T-helper 1 cell (primary cell): ENCODE measurements around the gene LPAR5.
A peak's percentile ranks its signal among the peaks of the same experiment; 100 is the strongest.

Source experiments
- DNase-seq, 5 donors: peaks; one replicate each; pipeline ENCODE4 v3.0.0-alpha.2; 2012 to 2020
- total RNA-seq, 4 donors: gene quantifications; one replicate each; lab custom pipeline; 2026; lab: John Stamatoyannopoulos, UW

LPAR5 gene
- 5.0 to 6.2 (median 5.7) reads per million in 4 donors for total RNA-seq

DNA sequence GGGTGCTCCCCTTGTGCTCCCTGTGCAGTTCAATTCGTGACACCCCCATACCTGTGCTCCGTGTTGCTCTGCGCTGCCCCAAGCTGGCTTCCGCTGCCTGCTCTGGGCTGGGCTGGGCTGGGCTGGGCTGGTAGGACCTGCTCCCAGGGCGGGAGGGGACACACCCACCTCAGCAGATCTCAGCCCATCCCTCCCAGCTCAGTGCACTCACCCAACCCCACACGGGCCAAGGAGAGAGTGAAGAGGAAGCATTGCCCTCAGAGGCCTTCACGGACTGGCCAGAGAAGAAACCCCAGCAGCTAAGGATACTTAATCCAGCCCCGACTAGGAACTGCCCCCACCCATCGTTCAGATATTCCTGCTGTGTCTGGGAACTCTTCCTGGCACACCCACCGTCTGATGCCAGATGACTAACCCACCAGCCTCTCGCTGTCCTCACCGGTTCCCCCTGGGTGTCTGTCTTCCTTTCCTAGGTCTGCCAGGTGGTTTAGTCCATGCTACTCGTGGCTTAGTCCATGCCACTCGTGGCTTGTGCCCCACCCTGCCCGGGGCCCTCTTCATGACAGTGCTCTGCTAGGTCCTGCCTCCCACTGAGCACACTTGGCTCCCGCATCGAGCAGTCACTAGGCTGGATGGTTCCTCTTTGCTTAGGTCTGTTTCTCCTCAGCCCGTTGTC, at the start of gene LPAR5:
TSS of gene LPAR5 (minus strand) at position 104 of the 676 bp plus-strand sequence. CDS start 14,711 bp downstream, outside the sequence.
- DNase-seq = peak in 2 of 5 donors; percentile 16 to 45

GRCh38 chr12:6684609-6685008, 48.9 kb upstream of the LPAR5 start:
- peak in 3 of 5 donors; percentile 15 to 64 (median 35) for DNase-seq

DNA sequence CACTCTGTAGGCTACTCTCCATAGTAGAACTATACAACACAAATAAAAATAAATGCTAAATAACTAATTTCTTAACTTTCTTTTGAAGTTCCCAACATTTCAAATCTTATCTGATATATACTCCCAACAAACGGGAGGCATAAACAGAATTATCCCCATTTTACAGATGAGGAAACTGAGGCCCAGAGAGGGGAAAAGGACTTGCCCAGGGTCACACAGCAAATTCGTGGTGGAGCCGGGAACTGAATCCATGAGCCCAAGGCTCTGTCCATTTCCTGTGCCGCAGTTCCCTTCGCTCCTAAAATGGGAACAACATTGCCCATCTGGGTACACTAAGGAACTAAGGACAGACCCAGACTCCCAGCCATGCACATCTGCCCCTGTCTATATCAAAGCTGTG, 41.2 kb upstream of the LPAR5 start:
- DNase-seq = no peak

GRCh38 chr12:6672143-6672542, 36.4 kb upstream of the LPAR5 start:
- DNase-seq = no peak

DNA sequence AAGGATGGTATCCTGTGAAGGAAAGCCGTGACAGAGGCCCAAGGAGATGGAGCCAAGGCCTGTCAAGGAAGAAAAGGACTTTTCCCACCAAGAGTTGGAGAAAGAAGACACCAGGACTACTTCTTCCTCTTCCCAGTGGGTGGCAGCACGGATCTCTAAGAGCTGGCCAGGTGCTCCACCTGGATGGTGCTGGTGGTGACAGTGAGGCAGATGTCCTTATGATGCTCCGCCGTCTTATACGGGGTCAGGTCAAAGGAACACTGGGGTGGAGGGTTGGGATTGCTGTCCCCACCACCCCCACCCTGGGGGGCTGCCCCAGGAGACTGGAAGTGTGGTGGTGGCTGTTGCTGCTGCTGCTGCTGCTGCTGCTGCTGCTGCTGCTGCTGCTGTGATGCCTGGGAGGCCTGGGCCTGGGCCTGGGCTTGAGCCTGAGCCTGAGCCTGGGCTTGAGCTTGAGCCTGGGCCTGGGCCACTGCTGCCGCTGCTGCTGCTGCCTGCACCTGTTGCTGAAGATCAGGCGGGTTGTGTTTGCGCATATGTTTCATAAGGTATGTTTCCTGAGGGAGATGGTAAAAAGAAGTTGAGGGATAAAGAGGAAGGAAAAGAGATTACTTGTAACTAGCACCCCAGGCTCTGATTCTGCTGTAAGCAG, 31.9 kb upstream of the LPAR5 start:
- no peak for DNase-seq

- no peak for DNase-seq
These were observed 30.5 kb upstream of the LPAR5 start for GRCh38 chr12:6666211-6666610.

GRCh38 chr12:6664902-6665301, 29.1 kb upstream of the LPAR5 start:
- no peak for DNase-seq

- peak; percentile 90 to 100 (median 95) for DNase-seq
These were observed 27.4 kb upstream of the LPAR5 start, which contains the start of gene ING4 for GRCh38 chr12:6662906-6663742. Gene ING4, minus strand, starts transcription at chr12:6663119. Its CDS starts 18 bp downstream, at chr12:6663101.

DNA sequence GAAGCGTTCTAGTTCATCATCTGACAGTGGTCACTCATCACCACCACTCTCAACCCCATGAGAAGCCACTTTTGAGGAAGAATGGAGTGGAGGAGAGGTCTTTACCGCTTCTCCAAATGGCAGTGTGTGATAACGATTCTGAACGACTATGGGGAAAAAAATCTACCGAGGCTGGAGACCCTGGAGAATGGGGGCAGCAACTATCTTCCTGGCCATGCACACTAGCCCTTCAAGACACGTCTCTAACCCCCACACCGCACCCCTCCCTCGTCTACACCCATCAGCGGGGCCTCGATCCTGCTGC, 26.8 kb upstream of the LPAR5 start:
- DNase-seq = no peak

- no peak for DNase-seq
These were observed 18.2 kb upstream of the LPAR5 start for GRCh38 chr12:6653987-6654386.

- no peak for DNase-seq
These were observed 17.6 kb upstream of the LPAR5 start for GRCh38 chr12:6653342-6653741.

GRCh38 chr12:6652391-6652790, 16.6 kb upstream of the LPAR5 start:
- no peak for DNase-seq

GRCh38 chr12:6650832-6651231, 15.1 kb upstream of the LPAR5 start:
- no peak for DNase-seq

- DNase-seq = peak in 2 of 5 donors; percentile 22 to 37
These were observed 11.4 kb upstream of the LPAR5 start, which contains the start of gene ACRBP for GRCh38 chr12:6647083-6647604. Gene ACRBP, minus strand, starts transcription at chr12:6647432. Its CDS starts 66 bp downstream, at chr12:6647366.

DNA sequence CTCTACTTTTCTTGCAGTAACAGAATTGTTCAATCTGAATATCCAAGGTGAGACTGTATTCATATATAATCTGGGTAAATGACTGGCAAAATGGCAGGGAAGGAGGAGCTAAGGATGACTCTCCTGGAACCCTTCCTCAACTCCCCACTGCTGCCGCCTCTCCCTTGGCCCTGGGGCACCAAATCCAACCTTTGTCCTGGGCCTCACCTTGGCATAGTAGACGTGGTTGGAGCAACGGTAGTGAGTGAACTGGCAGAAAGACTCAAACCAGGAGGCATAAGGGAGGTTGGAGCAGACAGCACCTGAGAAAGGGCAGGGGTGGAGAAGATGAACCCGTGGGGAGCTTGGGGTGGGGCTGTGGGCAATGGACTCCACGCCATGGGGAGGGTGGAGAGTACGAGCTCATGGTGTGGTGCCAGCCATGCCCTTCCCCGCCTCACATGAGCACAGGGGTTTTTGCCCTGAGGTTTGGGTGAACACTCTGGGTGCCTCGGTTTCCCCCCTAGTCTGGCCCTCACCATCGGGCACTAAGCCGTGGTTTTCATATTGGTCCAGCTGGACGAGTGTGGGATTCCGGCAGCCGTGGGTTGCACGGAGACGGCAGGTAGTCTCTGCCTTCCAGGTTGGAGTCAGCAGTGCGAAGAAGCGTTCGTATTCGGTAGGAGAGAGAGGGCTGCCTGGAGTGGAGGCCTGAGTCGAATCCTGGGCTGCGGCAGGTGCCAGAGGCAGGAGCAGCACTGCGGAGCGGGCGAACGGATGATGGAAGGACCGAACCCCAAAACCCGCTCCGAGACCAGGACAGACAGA, 10.7 kb upstream of the LPAR5 start:
- no peak for DNase-seq

DNA sequence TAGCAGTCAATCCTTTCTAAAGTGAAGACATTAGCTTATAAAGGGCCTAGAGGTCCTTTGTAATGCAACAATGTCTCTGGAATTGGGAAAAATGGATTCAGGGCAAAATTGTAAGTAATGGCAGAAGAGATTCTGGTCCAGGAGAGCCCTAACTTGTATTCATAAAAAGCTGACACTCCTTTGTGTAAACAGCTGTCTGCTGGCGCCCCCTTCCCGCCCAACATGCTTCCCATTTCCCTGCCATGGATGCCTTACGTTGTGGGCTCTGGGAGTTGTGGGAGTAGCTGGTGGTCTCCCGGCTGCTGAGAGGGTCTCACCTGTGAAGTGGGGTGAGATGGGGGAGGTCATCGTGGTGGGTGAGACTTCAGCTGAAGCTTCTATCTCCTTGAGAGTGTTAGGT, 9.1 kb upstream of the LPAR5 start:
- DNase-seq = no peak

- no peak for DNase-seq
These were observed 8.5 kb upstream of the LPAR5 start for GRCh38 chr12:6644257-6644596.

DNA sequence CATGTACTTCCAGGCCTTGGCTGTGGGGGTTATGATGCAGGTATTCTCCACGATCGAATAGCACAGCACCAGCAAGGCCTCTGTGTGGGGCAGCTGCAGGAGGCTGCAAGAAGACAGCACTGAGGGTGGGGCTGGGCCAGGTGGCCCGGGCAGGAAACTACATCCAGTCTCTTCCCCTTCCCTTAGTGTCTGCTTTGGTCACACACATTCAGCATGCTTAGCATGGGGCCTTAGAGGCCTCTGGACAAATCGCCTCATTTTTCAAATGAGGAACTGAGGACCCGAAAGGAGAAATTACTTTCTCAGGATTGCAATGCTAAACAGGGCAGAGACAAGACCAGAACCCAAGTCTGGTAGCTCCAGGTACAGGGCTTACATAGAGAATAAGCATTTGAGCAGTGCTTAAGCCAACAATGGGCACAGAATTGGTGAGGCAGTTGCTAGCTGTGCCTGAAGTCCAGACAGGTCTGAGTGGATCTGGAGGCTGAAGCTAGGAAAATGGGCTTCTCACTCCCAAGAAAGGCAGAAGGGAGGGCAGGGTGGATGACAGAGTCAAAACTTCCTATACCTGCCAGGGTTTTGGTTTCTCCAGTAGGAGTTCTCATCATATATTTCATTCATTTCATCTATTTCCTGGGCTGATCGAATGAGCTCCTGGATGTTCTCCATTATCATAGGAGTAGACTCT, 8.0 kb upstream of the LPAR5 start:
- no peak for DNase-seq

- DNase-seq = no peak
These were observed 5.4 kb upstream of the LPAR5 start for GRCh38 chr12:6641131-6641530.

GRCh38 chr12:6640497-6640896, 4.7 kb upstream of the LPAR5 start:
- DNase-seq = no peak

GRCh38 chr12:6639151-6639801, 3.5 kb upstream of the LPAR5 start:
- DNase-seq = no peak
